GM19238 (cell line): Measurements from ENCODE around the gene ETV6.
"Not testable (repeated sequence)": the region's sequence is repeated elsewhere in the genome, so short reads cannot be mapped to it uniquely, and the experiment has no call there.

Experiments used
- DNase-seq: peaks from one replicate; pipeline ENCODE4 v3.0.0; 2011; ENCODE audit warnings: low spot score; ENCODE audit not compliant: insufficient read length

Gene ETV6

GRCh38 chr12:11667171-11667570, 17.7 kb downstream of the ETV6 start:
- DNase-seq: no peak

GRCh38 chr12:11668611-11669010, 19.1 kb downstream of the ETV6 start:
- no peak for DNase-seq

- no peak for DNase-seq
These were observed 19.9 kb downstream of the ETV6 start for GRCh38 chr12:11669348-11669747.

GRCh38 chr12:11672256-11673191, 23.1 kb downstream of the ETV6 start:
- no peak for DNase-seq

GRCh38 chr12:11673666-11674461, 24.4 kb downstream of the ETV6 start:
- no peak for DNase-seq

GRCh38 chr12:11674894-11675390, 25.5 kb downstream of the ETV6 start:
- DNase-seq: no peak

- DNase-seq: no peak
These were observed 26.6 kb downstream of the ETV6 start for GRCh38 chr12:11676052-11676451.

GRCh38 chr12:11677093-11677492, 27.6 kb downstream of the ETV6 start:
- no peak for DNase-seq

GRCh38 chr12:11677752-11678151, 28.3 kb downstream of the ETV6 start:
- DNase-seq: no peak

- DNase-seq: no peak
These were observed 29.3 kb downstream of the ETV6 start for GRCh38 chr12:11678781-11679180.

GRCh38 chr12:11681207-11681606, 31.7 kb downstream of the ETV6 start:
- DNase-seq: no peak

GRCh38 chr12:11681695-11682094, 32.2 kb downstream of the ETV6 start:
- not testable (repeated sequence) for DNase-seq

- no peak for DNase-seq
These were observed 34.9 kb downstream of the ETV6 start for GRCh38 chr12:11684393-11684792.

- DNase-seq: no peak
These were observed 35.3 kb downstream of the ETV6 start for GRCh38 chr12:11684811-11685210.

- DNase-seq: no peak
These were observed 35.8 kb downstream of the ETV6 start for GRCh38 chr12:11685316-11685715.

GRCh38 chr12:11685716-11686115, 36.2 kb downstream of the ETV6 start:
- DNase-seq: no peak

- DNase-seq: no peak
These were observed 36.6 kb downstream of the ETV6 start for GRCh38 chr12:11686120-11686519.

- DNase-seq: no peak
These were observed 38.1 kb downstream of the ETV6 start for GRCh38 chr12:11687528-11687927.

GRCh38 chr12:11688379-11688778, 38.9 kb downstream of the ETV6 start:
- DNase-seq: no peak

- no peak for DNase-seq
These were observed 39.4 kb downstream of the ETV6 start for GRCh38 chr12:11688831-11689230.

- DNase-seq: no peak
These were observed 40.2 kb downstream of the ETV6 start for GRCh38 chr12:11689591-11690186.

GRCh38 chr12:11693067-11693466, 43.6 kb downstream of the ETV6 start:
- no peak for DNase-seq
